ENCODE data around the gene PFKFB3.

DNA sequence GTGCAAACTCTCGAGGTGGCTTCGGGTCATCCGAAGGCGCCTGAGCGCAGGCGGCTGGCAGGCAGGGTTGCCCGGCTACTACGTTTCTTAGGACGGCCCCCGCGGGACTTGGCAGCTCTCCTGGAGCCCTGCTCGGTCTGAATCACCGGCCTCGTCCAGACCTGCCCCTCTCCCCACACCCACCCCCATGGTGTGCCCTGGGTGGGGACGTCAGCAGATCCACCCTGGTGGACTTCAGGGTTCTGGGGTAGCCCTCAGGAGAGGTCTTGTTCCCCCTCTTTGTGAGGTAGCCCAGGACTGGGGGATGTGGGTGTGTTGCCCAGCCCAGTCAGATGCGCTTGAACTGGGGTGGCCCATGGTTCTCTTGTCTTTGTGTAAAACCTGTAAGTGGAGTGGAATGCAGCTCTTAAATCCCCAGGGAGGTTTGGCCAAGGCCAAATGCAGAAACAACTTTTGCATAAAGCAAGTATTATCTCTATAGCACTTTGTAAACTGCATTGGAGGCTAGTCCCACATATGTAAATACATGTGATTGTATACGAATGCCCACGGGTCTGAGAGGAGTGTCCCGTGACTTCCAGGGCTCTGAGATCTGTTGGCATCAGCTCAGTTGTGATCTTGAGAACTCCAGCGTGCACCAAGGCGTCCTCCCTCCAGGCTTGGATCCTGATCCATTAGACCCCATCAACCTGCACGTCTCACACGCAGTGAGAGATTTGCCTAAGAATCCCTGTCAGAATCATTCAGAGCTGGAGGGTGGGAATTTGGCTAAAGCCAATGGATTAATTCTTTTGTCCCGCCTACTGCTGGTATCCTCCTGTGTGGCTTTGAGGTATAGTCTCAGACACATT is 1.8 kb downstream of the PFKFB3 start:
- TF ChIP-seq, protein P1, sequence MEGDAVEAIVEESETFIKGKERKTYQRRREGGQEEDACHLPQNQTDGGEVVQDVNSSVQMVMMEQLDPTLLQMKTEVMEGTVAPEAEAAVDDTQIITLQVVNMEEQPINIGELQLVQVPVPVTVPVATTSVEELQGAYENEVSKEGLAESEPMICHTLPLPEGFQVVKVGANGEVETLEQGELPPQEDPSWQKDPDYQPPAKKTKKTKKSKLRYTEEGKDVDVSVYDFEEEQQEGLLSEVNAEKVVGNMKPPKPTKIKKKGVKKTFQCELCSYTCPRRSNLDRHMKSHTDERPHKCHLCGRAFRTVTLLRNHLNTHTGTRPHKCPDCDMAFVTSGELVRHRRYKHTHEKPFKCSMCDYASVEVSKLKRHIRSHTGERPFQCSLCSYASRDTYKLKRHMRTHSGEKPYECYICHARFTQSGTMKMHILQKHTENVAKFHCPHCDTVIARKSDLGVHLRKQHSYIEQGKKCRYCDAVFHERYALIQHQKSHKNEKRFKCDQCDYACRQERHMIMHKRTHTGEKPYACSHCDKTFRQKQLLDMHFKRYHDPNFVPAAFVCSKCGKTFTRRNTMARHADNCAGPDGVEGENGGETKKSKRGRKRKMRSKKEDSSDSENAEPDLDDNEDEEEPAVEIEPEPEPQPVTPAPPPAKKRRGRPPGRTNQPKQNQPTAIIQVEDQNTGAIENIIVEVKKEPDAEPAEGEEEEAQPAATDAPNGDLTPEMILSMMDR (IDR thresholded peaks at IDR 0.05), result no peak
- no peak for TF ChIP-seq POLR2A (IDR thresholded peaks at IDR 0.05)

Data from vagina (tissue), 2 donors.